Hepatocyte (in vitro differentiated cells): ENCODE measurements around the gene RABIF.

ENCODE experiments used
- CTCF ChIP-seq: fragments of 200-600 bp; sonication (generic); IDR thresholded peaks from 2 replicates; pipeline ENCODE4 v1.5.1; 2016; ENCODE audit warnings: antibody characterized with exemption, mild to moderate bottlenecking; ENCODE audit not compliant: poor library complexity
- EZH2 ChIP-seq: fragments of 200-600 bp; sonication (generic); IDR thresholded peaks from 2 replicates; pipeline ENCODE4 v1.6.1; 2016; ENCODE audit warnings: antibody characterized with exemption, mild to moderate bottlenecking, borderline replicate concordance
- EZH2phosphoT487 ChIP-seq: fragments of 200-600 bp; sonication (generic); IDR thresholded peaks from one replicate; pipeline ENCODE4 v1.6.1; 2018; ENCODE audit warnings: antibody characterized with exemption, mild to moderate bottlenecking, low read depth, moderate library complexity; ENCODE audit not compliant: unreplicated experiment, severe bottlenecking

GRCh38 chr1:202871367-202871766 lies 17.6 kb downstream of the RABIF start:
- TF ChIP-seq CTCF (no peak), EZH2 (no peak), EZH2phosphoT487 (no peak)
